ENCODE measurements around the gene MIAT. TPM values are rescaled to one million over a fixed set of nuclear protein-coding genes. Genes with fewer than 3 reads are reported as not detected.
"Not testable (repeated sequence)": the region's sequence is repeated elsewhere in the genome, so short reads cannot be mapped to it uniquely, and the experiment has no call there.

The MIAT gene
- total RNA-seq, 4 donors from 2014 or later: 0.50 to 2.4 (median 1.4) TPM

- DNase-seq: no peak
- Histone ChIP-seq H3K4me3 (no peak overlapping the region), H3K9me3 (no peaks in the 10 kb centered on the region), H3K36me3 (no peaks in the 10 kb centered on the region), H3K4me1 (no peaks in the 10 kb centered on the region), H3K27me3 (peaks cover 0 to 39% (median 2%) of the 10 kb centered on the region in 4 donors), H3K27ac (peak overlapping the region in 1 of 4 donors; percentile 14)
- WGBS, 2 donors: 50 to 56% methylated on average over 1 to 2 of the region's 2 CpGs
- TF ChIP-seq POLR2A (IDR thresholded peaks at IDR 0.05) (no peak), CTCF (IDR thresholded peaks at IDR 0.05) (no peak)
- intact Hi-C loops (cut with DNase I): no loop called here
These were observed 46.4 kb upstream of the MIAT start for GRCh38 chr22:26610996-26611395.

GRCh38 chr22:26612652-26613051 lies 44.7 kb upstream of the MIAT start:
- H3K27me3 ChIP-seq: peaks cover 0 to 50% (median 2%) of the 10 kb centered on the region in 4 donors
- TF ChIP-seq POLR2A (IDR thresholded peaks at IDR 0.05) (no peak), CTCF (IDR thresholded peaks at IDR 0.05) (no peak)
- no peak for DNase-seq
- no peak overlapping the region for H3K4me3 ChIP-seq
- intact Hi-C loops (cut with DNase I): no loop called here
- 85 to 98% methylated on average over 4 of the region's 4 CpGs for WGBS, 2 donors
- H3K9me3 ChIP-seq: no peaks in the 10 kb centered on the region
- no peaks in the 10 kb centered on the region for H3K36me3 ChIP-seq
- peaks cover 0 to 10% (median 0%) of the 10 kb centered on the region in 3 donors for H3K4me1 ChIP-seq
- H3K27ac ChIP-seq: no peak overlapping the region

- peaks cover 0 to 55% (median 2%) of the 10 kb centered on the region in 4 donors for H3K27me3 ChIP-seq
- intact Hi-C loops (cut with DNase I); H3K36me3 ChIP-seq; H3K4me3 ChIP-seq; DNase-seq; H3K27ac ChIP-seq; H3K9me3 ChIP-seq: not testable (repeated sequence)
- H3K4me1 ChIP-seq: peaks cover 0 to 20% (median 0%) of the 10 kb centered on the region in 3 donors
- 34 to 37% methylated on average over 10 of the region's 10 CpGs for WGBS, 2 donors
These were observed 43.6 kb upstream of the MIAT start for GRCh38 chr22:26613753-26614152.

- TF ChIP-seq POLR2A (IDR thresholded peaks at IDR 0.05): no peak
- TF ChIP-seq CTCF (IDR thresholded peaks at IDR 0.05): no peak
- Histone ChIP-seq H3K4me1 (peaks cover 0 to 20% (median 0%) of the 10 kb centered on the region in 3 donors), H3K27ac (no peak overlapping the region), H3K36me3 (no peaks in the 10 kb centered on the region), H3K4me3 (no peak overlapping the region), H3K9me3 (no peaks in the 10 kb centered on the region), H3K27me3 (peaks cover 0 to 57% (median 2%) of the 10 kb centered on the region in 4 donors)
- whole genome bisulfite sequencing, 2 donors: 50 to 52% methylated on average over 14 of the region's 14 CpGs
- intact Hi-C loops (cut with DNase I): no loop called here
- no peak for DNase-seq
These were observed 43.1 kb upstream of the MIAT start for GRCh38 chr22:26614322-26614721.

GRCh38 chr22:26615149-26615548 lies 42.2 kb upstream of the MIAT start:
- TF ChIP-seq CTCF (IDR thresholded peaks at IDR 0.05) (no peak), POLR2A (IDR thresholded peaks at IDR 0.05) (no peak)
- Histone ChIP-seq H3K36me3 (no peaks in the 10 kb centered on the region), H3K27me3 (peaks cover 0 to 60% (median 2%) of the 10 kb centered on the region in 4 donors), H3K9me3 (no peaks in the 10 kb centered on the region), H3K4me3 (no peak overlapping the region), H3K4me1 (peaks cover 0 to 20% (median 0%) of the 10 kb centered on the region in 3 donors), H3K27ac (no peak overlapping the region)
- intact Hi-C loops (cut with DNase I): no loop called here
- WGBS, 2 donors: 32 to 46% methylated on average over 5 of the region's 5 CpGs
- DNase-seq: no peak

Measured in esophagus squamous epithelium (tissue), 5 donors.